ENCODE data around the gene AQP11.

AQP11 gene

DNA sequence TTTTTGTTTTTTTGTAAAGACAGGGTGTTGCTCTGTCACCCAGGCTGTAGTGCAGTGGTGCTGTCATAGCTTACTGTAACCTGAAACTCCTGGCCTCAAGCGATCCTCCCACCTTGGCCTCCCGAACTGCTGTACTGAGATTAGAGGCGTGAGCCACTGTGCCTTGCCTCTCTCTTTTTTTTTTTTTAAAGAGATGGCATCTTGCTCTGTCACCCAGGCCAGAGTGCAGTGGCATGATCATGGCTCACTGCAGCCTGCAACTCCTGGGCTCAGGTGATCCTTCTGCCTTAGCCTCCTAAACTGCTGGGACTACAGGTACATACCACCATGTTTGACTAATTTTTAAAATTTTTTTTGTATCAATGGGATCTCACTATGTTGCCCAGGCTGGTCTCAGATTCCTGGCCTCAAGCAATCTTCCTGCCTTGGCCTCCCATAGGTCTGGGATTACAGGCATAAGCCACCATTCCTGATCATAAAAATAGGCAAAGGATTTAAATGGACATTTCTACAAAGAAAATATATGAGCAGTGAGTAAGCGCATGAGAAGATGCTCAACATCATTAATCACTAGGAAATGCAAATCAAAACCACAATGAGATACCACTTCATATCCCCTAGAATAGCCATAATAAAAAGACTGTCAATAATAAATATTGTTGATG, 65.1 kb downstream of the AQP11 start:
- no peaks in the 10 kb centered on the region for H3K36me3 Mint-ChIP-seq (ENCODE audit: insufficient read depth)
- H3K9me3 Mint-ChIP-seq: no peaks in the 10 kb centered on the region
- no peaks in the 10 kb centered on the region for H3K4me1 Mint-ChIP-seq (ENCODE audit: low read depth in 2 of 2)
- H3K27ac Mint-ChIP-seq: no peak overlapping the region
- no peak overlapping the region for H3K4me3 Mint-ChIP-seq
- DNase-seq (no peak), ATAC-seq (replicated peaks) (no peak)
- H3K27me3 Mint-ChIP-seq: peaks cover 7% of the 10 kb centered on the region in 2 donors

GRCh38 chr11:77656362-77656761, 66.6 kb downstream of the AQP11 start:
- Mint-ChIP-seq H3K27me3 (no peaks in the 10 kb centered on the region), H3K36me3 (ENCODE audit: insufficient read depth) (no peaks in the 10 kb centered on the region), H3K4me3 (no peak overlapping the region), H3K9me3 (no peaks in the 10 kb centered on the region), H3K27ac (no peak overlapping the region), H3K4me1 (ENCODE audit: low read depth in 2 of 2) (no peaks in the 10 kb centered on the region)
- no peak for ATAC-seq (replicated peaks)
- DNase-seq: no peak

GRCh38 chr11:77658213-77659013, 68.7 kb downstream of the AQP11 start:
- H3K27ac Mint-ChIP-seq: no peak overlapping the region
- H3K9me3 Mint-ChIP-seq: no peaks in the 10 kb centered on the region
- no peak overlapping the region for H3K4me3 Mint-ChIP-seq
- no peaks in the 10 kb centered on the region for H3K4me1 Mint-ChIP-seq (ENCODE audit: low read depth in 2 of 2)
- ATAC-seq (replicated peaks) (no peak), DNase-seq (no peak)
- H3K27me3 Mint-ChIP-seq: no peaks in the 10 kb centered on the region
- H3K36me3 Mint-ChIP-seq (ENCODE audit: insufficient read depth): peaks cover 4% of the 10 kb centered on the region

Data from effector memory CD8-positive, alpha-beta T cell (primary cell).